ENCODE data around the gene FAM110D.

- TF ChIP-seq CTCF (IDR thresholded peaks at IDR 0.05) (no peak), POLR2A (IDR thresholded peaks at IDR 0.05) (no peak)
Observed at GRCh38 chr1:26121854-26122773, 36.8 kb upstream of the FAM110D start.
